Activated CD4-positive, alpha-beta T cell treated with anti-CD3 and anti-CD28 coated beads, Interleukin-2, amount 10 ng/mL, durations not matched to agents 7 days and 5 days (primary cell): ENCODE measurements around the gene PIH1D1. TPM values are rescaled to one million over a fixed set of nuclear protein-coding genes. Genes with fewer than 3 reads are reported as not detected.
"Not testable (repeated sequence)": the region's sequence is repeated elsewhere in the genome, so short reads cannot be mapped to it uniquely, and the experiment has no call there.

ENCODE experiments used
- CTCF ChIA-PET: fragments of 350-600 bp; sonication (Branson Sonifier 250); formaldehyde crosslinking; loops from one replicate; lab custom pipeline; 2021; ENCODE audit warnings: antibody characterized with exemption; lab: Charles Lee
- POLR2A ChIA-PET: fragments of 350-600 bp; sonication (Branson Sonifier 250); formaldehyde crosslinking; loops from one replicate; lab custom pipeline; 2021; ENCODE audit warnings: antibody characterized with exemption; lab: Charles Lee
- DNase-seq: peaks from one replicate; pipeline ENCODE4 v3.0.0-alpha.2; 2020
- H3K27ac Mint-ChIP-seq: one replicate; pipeline ENCODE4 v1.8.0; 2021; ENCODE audit warnings: mild to moderate bottlenecking, moderate library complexity, mixed read lengths
- H3K27me3 Mint-ChIP-seq: one replicate; pipeline ENCODE4 v1.8.0; 2021; ENCODE audit warnings: mixed read lengths
- H3K36me3 Mint-ChIP-seq: one replicate; pipeline ENCODE4 v1.8.0; 2021; ENCODE audit warnings: low read depth, mixed read lengths
- H3K4me1 Mint-ChIP-seq: one replicate; pipeline ENCODE4 v1.8.0; 2021; ENCODE audit warnings: mixed read lengths
- H3K4me3 Mint-ChIP-seq: one replicate; pipeline ENCODE4 v1.8.0; 2021; ENCODE audit warnings: mild to moderate bottlenecking, moderate library complexity, mixed read lengths
- H3K9me3 Mint-ChIP-seq: one replicate; pipeline ENCODE4 v1.8.0; 2021; ENCODE audit warnings: mixed read lengths
- total RNA-seq, 2 experiments: library from RNA; stranded (reverse); gene quantifications; one replicate each; pipeline ENCODE4 v1.2.3, GENCODE V29; 2021

PIH1D1 gene
- total RNA-seq, 2 experiments from 2014 or later = 146 to 176 TPM

DNA sequence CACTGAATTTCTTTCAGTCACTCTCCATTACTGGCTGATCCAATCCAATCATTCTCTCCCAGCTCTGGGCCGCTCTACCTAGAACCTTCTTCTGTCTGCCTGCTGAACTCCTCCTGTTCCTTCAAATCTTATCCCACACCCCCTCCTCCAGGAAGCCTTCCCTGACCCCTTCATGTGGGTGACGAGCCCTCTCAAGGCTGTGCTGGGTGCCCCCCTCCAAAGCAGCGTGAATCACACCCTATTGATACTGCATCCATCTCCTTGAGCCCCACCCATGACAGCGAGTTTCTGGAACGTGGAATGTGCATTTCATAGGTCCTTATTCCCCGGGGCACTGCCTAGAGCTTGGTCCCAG is 3.2 kb downstream of the PIH1D1 start:
- Mint-ChIP-seq H3K4me1 (peaks cover 65% of the 10 kb centered on the region), H3K27me3 (no peaks in the 10 kb centered on the region), H3K4me3 (no peak overlapping the region), H3K27ac (peak overlapping the region; percentile 68), H3K9me3 (no peaks in the 10 kb centered on the region), H3K36me3 (peaks cover 46% of the 10 kb centered on the region)
- CTCF ChIA-PET = interaction anchor here (1.0 kb wide), 1 partner anchor 22 kb away, joined by 5 read pairs; no protein-coding TSS in a partner anchor
- DNase-seq = no peak
- POLR2A ChIA-PET = no interaction called here

DNA sequence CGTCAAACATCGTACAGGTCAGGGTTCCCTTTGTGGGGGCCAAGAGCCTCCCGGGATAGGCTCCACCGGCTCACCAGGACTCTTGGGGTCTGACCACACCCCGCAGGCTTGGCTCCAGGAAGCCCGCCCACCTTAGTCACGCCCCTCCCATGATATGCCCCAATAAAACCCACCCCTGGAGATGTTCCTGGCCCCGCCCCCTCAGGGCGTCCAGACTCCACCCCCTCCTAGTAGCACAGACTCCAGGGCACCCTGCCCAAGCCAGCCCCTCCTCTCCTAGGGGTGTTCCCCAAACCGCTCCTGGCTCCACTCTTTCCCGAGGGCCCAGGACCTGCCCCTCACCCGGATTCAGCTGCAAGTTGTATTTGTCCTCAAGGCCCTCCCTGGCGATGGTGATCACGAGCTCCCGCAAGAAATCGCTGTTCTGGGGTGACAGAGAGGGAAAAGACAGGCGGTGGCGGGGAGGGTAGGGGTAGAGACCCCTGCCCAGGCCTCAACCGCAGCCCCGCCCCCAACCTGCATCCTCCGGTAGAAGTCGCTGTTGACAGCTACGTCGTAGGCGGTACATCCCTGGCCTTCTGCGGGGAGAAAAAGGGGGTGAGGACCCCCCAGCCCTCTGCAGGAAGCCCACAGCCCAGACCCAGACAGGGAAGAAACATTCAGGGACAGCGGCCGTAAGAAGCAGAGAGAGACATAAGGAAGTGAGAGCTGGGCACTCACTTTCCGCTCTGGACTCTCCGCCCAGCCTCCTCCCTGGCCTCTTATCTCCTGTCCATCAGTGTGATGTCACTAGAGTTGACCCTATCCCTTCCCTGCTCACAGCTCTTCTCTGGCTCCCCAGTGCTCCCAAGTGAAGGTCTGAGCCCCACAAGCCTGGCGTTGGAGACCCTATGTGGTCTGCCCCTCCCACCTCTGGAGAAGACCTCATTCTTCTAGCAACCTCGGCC is 3.9 kb downstream of the PIH1D1 start:
- no peaks in the 10 kb centered on the region for H3K9me3 Mint-ChIP-seq
- CTCF ChIA-PET = interaction anchor here (1.0 to 1.3 kb wide), 2 partner anchors 23 to 26 kb away, joined by 3 to 5 read pairs; partner anchors contain the start of gene FLT3LG
- H3K4me1 Mint-ChIP-seq = peaks cover 65% of the 10 kb centered on the region
- H3K36me3 Mint-ChIP-seq = peaks cover 44% of the 10 kb centered on the region
- H3K27ac Mint-ChIP-seq = no peak overlapping the region
- no peak for DNase-seq
- POLR2A ChIA-PET = no interaction called here
- no peak overlapping the region for H3K4me3 Mint-ChIP-seq
- H3K27me3 Mint-ChIP-seq = peaks cover under 1% of the 10 kb centered on the region

DNA sequence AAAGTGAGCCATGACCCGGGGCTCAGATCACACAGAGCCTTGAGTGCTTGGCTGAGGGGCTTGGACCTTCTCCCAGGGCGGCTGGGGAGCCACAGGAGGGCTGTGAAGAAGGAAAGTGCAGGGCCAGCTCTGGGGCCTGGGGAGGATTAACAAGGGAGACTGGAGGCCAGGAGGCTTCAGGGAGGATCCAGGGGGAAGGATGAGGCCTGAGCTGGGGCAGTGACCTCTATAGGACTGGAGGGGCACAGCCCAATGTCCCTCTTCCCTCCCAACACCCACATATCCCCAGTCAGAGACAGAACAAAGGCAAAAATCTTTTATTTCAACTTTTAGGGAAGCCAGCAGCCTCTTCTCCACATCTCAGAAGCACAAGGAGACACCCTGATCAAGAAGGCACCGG is 5.6 kb downstream of the PIH1D1 start:
- Mint-ChIP-seq H3K4me3 (no peak overlapping the region), H3K9me3 (no peaks in the 10 kb centered on the region), H3K36me3 (peaks cover 39% of the 10 kb centered on the region), H3K27me3 (peaks cover 14% of the 10 kb centered on the region), H3K27ac (peak overlapping the region; percentile 41), H3K4me1 (peaks cover 67% of the 10 kb centered on the region)
- POLR2A ChIA-PET = no interaction called here
- DNase-seq = no peak
- CTCF ChIA-PET = interaction anchor here (0.7 to 1.6 kb wide), 2 partner anchors 54 to 189 kb away, joined by 3 to 6 read pairs; no protein-coding TSS in a partner anchor

DNA sequence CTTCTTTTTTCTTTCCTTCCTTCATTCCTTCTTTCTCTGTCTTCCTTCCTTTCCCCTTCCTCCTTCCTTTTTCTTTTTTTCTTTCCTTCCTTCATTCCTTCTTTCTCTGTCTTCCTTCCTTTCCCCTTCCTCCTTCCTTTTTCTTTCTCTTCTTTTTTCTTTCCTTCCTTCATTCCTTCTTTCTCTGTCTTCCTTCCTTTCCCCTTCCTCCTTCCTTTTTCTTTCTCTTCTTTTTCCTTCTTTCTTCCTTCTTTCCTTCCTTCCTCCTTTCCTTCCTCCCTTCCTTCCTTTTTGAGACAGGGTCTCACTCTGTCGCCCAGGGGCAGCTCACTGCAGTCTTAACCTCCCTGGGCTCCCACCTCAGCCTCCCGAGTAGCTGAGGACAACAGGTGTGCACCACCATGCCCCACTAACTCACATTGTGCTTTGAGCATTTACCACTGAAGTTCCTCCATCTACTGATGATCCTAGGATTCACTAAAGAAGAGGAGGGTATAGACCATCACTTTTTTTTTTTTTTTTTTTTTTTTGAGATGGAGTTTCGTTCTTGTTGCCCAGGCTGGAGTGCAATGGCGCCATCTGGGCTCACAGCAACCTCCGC is 7.4 kb downstream of the PIH1D1 start:
- H3K9me3 Mint-ChIP-seq, DNase-seq, POLR2A ChIA-PET: not testable (repeated sequence)
- Mint-ChIP-seq H3K27me3 (peaks cover 32% of the 10 kb centered on the region), H3K4me1 (peaks cover 60% of the 10 kb centered on the region), H3K4me3 (peak overlapping the region; percentile 79), H3K27ac (peak overlapping the region; percentile 91), H3K36me3 (peaks cover 30% of the 10 kb centered on the region)
- CTCF ChIA-PET = interaction anchor here (0.6 to 1.1 kb wide), 7 partner anchors 20 to 836 kb away, joined by 3 to 4 read pairs (median 3); partner anchors contain the start of gene RRAS

DNA sequence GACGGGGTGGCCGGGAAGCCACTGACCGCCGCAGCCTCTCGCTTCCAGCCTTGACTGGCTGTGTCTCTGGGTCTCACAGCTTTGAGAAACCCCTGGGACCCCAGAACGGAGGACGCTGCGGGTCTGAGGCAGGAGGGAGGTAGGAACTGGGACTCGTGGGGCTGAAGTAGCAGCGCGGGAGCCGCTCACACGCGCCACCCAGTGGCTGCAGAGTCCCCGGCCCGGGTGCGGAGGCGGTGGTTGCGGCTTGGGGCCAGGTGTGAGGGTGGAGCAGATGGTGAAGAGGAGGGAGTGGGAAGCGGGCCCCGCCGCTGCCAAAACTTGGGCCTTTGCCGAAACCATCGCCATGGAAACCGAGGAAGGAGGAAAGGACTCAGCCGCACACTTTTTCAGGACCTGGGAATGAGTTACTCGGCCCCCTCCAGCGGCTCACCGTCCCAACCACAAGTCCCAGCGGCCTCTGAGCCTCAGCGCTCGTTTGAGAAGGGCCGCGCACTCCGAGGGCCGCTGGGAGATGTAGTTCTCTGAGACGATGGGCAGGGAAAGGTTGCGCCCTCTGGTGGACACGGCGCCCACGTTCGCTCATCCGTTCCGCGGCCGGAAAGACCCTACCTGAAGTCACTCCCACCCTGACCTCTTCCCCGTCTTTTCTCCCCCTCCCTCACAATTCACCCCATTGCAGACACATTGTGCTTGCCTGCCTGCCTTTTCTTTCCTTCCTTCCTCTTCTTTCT is 8.1 kb downstream of the PIH1D1 start:
- ChIA-PET CTCF (interaction anchor here (0.6 to 1.9 kb wide), 19 partner anchors 8 to 836 kb away, joined by 3 to 10 read pairs (median 4); partner anchors contain the start of genes GFY, PIH1D1 and RRAS), POLR2A (interaction anchor here (0.6 to 1.0 kb wide), 2 partner anchors 10 to 100 kb away, joined by 3 to 6 read pairs; partner anchors contain the start of gene ALDH16A1)
- Mint-ChIP-seq H3K27me3 (peaks cover 39% of the 10 kb centered on the region), H3K27ac (peak overlapping the region; percentile 91), H3K4me3 (peak overlapping the region; percentile 79), H3K4me1 (peaks cover 57% of the 10 kb centered on the region), H3K9me3 (no peaks in the 10 kb centered on the region), H3K36me3 (peaks cover 25% of the 10 kb centered on the region)
- DNase-seq = peak; percentile 94

DNA sequence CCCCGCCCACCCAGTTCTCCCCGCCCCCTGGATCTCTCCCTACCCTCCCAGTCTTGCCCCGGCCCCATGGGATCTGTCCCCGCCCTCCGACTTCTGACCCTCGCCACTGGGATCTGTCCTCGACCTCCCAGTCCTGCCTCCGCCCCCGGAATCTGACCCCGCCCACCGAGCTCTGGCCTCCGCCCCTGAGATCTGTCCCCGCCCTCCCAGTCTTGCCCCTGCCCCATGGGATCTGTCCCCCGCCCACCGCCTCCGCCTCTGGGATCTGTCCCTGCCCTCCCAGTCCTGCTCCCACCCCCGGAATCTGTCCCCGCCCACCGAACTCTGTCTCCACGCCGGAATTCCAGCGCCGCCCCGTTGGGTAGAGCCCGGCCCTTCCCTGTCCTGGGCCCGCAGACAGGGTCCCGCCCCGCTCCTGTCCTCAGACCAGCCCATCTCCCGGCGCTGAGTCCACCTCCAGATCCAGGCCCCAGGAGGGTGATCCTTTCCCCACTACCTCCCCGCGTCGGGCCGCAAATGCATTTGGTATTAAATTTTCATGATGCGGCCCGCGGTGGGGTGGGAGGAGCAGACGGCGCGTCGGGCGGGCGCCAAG is 8.7 kb downstream of the PIH1D1 start:
- H3K27ac Mint-ChIP-seq = peak overlapping the region; percentile 91
- DNase-seq = peak; percentile 73
- ChIA-PET POLR2A (interaction anchor here (0.6 to 1.0 kb wide), 2 partner anchors 10 to 99 kb away, joined by 3 to 6 read pairs; partner anchors contain the start of gene ALDH16A1), CTCF (interaction anchor here (0.6 to 1.9 kb wide), 20 partner anchors 9 to 217 kb away, joined by 3 to 10 read pairs (median 4); partner anchors contain the start of genes GFY and PIH1D1)
- H3K36me3 Mint-ChIP-seq = peaks cover 20% of the 10 kb centered on the region
- peaks cover 50% of the 10 kb centered on the region for H3K4me1 Mint-ChIP-seq
- H3K4me3 Mint-ChIP-seq = peak overlapping the region; percentile 79
- peaks cover 45% of the 10 kb centered on the region for H3K27me3 Mint-ChIP-seq
- H3K9me3 Mint-ChIP-seq = no peaks in the 10 kb centered on the region

DNA sequence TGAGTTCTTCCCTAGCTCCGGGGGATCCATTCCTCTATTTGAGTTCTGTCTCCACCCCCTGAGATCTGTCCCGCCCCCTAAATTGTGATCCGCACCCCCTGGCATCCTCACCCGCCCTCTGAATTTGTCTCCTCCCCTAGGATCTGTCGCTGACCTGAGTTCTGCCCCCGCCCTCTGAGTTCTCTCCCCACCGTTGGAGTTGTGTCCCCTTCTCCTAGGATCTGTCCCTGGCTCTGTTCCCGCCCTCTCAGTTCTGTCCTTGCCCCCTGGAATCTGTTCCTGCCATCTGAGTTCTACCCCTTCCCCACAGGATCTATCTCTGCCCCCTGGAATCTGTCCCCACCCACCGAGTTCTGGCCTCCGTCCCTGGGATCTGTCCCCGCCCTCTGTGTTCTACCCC is 9.3 kb downstream of the PIH1D1 start:
- Mint-ChIP-seq H3K27me3 (peaks cover 50% of the 10 kb centered on the region), H3K27ac (peak overlapping the region; percentile 68), H3K4me1 (peaks cover 48% of the 10 kb centered on the region), H3K36me3 (peaks cover 20% of the 10 kb centered on the region), H3K4me3 (peak overlapping the region; percentile 79), H3K9me3 (no peaks in the 10 kb centered on the region)
- peak; percentile 32 for DNase-seq
- POLR2A ChIA-PET = interaction anchor here (1.0 kb wide), 1 partner anchor 11 kb away, joined by 6 read pairs; the partner anchor contains the start of gene ALDH16A1
- CTCF ChIA-PET = interaction anchor here (0.6 to 1.9 kb wide), 20 partner anchors 8 to 217 kb away, joined by 3 to 10 read pairs (median 4); partner anchors contain the start of genes GFY and PIH1D1

DNA sequence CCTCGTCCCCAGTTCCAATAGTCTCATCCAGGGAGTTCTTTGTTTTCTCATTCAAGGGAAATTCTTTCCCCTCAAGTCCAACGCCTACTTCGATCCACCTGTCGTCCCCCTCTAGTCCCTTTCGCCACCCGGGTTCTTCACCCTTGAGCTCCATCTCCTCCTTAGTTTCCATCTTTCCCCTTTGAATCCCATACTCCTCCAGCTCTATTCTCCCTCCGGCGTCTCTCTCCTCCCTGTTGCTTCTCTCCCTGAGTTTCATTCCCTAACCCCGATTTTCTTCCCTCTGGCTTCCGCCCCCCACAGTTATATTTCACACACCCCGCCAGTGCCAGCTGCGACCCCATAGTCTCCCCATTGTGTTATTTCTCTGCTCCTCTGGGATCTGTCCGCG is 9.7 kb downstream of the PIH1D1 start:
- Mint-ChIP-seq H3K27me3 (peaks cover 54% of the 10 kb centered on the region), H3K36me3 (peaks cover 18% of the 10 kb centered on the region), H3K27ac (no peak overlapping the region), H3K4me1 (peaks cover 49% of the 10 kb centered on the region), H3K4me3 (peak overlapping the region; percentile 79), H3K9me3 (no peaks in the 10 kb centered on the region)
- POLR2A ChIA-PET = no interaction called here
- CTCF ChIA-PET = interaction anchor here (1.1 to 1.9 kb wide), 7 partner anchors 15 to 216 kb away, joined by 3 to 7 read pairs (median 4); no protein-coding TSS in a partner anchor
- DNase-seq = no peak

DNA sequence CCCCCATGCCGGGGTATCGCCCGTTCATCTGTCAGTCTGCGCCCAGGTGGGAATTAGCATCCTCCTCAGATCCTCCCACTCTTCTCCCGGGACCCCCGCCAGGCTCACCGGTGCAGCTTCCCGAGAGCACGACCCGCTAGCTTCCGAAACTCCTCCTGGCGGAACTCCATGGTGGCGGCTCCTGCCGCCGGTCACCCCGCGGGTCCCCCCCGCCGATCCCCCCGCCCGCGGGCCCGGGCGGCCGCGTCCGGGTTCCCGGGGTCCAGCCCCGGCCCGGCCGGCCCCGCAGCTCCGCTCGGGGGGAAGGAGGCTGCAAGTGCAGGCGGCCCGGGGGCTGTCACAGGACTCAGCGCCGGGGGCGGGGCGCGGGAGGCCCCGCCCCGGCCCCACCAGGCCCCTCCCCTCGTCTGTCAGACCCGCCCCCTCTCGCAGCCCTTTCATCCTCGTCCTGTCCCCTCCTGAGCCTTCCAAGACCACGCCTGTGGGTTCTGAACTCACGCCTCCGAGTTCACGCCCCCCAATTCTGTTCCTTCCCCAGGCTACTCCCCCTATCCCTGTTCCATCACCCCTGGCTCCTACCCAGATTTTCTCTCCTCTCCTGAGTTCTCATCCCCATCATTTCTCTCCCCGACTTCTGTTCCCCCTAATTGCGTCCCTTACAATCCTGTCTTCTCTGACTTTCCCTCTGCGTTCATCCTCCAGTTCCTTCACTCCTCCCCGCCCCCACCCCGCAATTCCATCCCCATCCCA is 10.2 kb downstream of the PIH1D1 start, which contains the start of gene SLC17A7:
SLC17A7 (minus strand) TSS at position 318 of the 750 bp plus-strand sequence; CDS start at position 170, 148 bp downstream.
- CTCF ChIA-PET = interaction anchor here (1.1 to 1.9 kb wide), 4 partner anchors 14 to 157 kb away, joined by 4 to 7 read pairs (median 5); no protein-coding TSS in a partner anchor
- no peaks in the 10 kb centered on the region for H3K9me3 Mint-ChIP-seq
- H3K27ac Mint-ChIP-seq = peak within 1 kb of the TSS; percentile 68
- H3K36me3 Mint-ChIP-seq = peaks cover 13% of the 10 kb centered on the region
- POLR2A ChIA-PET = no interaction called here
- H3K4me3 Mint-ChIP-seq = peak within 1 kb of the TSS; percentile 79
- DNase-seq = peak; percentile 49
- H3K4me1 Mint-ChIP-seq = peaks cover 50% of the 10 kb centered on the region
- peaks cover 60% of the 10 kb centered on the region for H3K27me3 Mint-ChIP-seq

DNA sequence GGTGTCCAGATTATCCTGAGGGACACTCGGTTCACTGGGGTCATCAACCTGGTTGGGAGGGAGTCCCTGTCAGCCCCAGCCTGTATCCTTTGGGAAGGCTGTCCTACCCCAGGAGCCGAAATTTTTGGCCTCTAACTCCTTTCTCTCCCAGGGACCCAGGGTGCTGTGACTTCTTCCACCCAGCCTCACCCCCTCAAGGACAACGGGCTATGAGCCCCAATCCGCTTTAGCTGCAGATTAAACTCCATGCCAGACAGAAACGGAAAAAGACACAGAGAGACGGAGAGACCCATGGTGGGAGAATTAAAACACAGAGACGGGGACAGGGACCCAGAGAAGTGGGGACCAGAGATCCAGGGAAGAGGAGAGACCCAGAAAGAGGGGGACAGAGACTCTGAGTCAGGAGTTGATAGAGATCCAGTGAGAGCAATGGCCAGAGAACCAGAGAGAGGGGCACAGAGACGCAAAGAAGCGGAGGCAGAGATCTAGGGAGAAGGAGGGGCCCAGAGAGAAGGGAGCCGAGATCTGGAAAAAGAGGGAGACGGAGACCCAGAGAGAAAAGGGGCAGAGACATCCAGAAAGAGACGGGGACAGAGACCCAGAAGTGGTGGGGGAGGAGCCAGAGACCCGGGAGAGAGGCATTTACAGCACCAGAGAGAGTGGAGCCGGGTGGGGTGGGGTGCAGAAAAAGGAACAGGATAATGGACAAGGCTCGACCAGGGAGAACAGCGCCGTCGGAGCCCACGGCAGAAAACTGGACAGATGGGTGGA is 11.0 kb downstream of the PIH1D1 start:
- peaks cover 50% of the 10 kb centered on the region for H3K4me1 Mint-ChIP-seq

More for the DNA sequence above, 11.0 kb downstream of the PIH1D1 start:
- Mint-ChIP-seq H3K4me3 (peak overlapping the region; percentile 42), H3K9me3 (no peaks in the 10 kb centered on the region), H3K27me3 (peaks cover 68% of the 10 kb centered on the region), H3K27ac (peak overlapping the region; percentile 25), H3K36me3 (peaks cover 8% of the 10 kb centered on the region)
- POLR2A ChIA-PET = no interaction called here
- no peak for DNase-seq
- CTCF ChIA-PET = interaction anchor here (0.7 to 1.7 kb wide), 4 partner anchors 11 to 49 kb away, joined by 3 to 4 read pairs (median 4); partner anchors contain the start of gene PIH1D1
